Measurements from ENCODE around the gene INO80B.

- TF ChIP-seq, protein P1, sequence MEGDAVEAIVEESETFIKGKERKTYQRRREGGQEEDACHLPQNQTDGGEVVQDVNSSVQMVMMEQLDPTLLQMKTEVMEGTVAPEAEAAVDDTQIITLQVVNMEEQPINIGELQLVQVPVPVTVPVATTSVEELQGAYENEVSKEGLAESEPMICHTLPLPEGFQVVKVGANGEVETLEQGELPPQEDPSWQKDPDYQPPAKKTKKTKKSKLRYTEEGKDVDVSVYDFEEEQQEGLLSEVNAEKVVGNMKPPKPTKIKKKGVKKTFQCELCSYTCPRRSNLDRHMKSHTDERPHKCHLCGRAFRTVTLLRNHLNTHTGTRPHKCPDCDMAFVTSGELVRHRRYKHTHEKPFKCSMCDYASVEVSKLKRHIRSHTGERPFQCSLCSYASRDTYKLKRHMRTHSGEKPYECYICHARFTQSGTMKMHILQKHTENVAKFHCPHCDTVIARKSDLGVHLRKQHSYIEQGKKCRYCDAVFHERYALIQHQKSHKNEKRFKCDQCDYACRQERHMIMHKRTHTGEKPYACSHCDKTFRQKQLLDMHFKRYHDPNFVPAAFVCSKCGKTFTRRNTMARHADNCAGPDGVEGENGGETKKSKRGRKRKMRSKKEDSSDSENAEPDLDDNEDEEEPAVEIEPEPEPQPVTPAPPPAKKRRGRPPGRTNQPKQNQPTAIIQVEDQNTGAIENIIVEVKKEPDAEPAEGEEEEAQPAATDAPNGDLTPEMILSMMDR (IDR thresholded peaks at IDR 0.05; ENCODE audit: low read depth, low read length, poor library complexity, severe bottlenecking): no peak
- no peak for TF ChIP-seq EZH2phosphoT487 (IDR thresholded peaks at IDR 0.05; ENCODE audit: borderline replicate concordance, low read length)
Measured at GRCh38 chr2:74493546-74493945, 38.7 kb downstream of the INO80B start.
